HepG2 (cell line): ENCODE results near the gene ANXA7. TPM values are rescaled to one million over a fixed set of nuclear protein-coding genes. Genes with fewer than 3 reads are reported as not detected.

Experiments
- NCOA1 ChIP-seq: sonication (generic); formaldehyde crosslinking; IDR thresholded peaks from 2 replicates; pipeline ENCODE4 v1.9.0; 2021; ENCODE audit warnings: missing genetic modification reagents
- SOX6 ChIP-seq, 2 experiments: fragments of 450-650 bp in 1 of 2; sonication (generic) in 1 of 2; formaldehyde crosslinking in 1 of 2; IDR thresholded peaks; 2 replicates each; pipeline versions ENCODE4 v1.4.0 to v1.6.1; 2017 to 2020; ENCODE audit warnings: antibody characterized with exemption in 1 of 2, mild to moderate bottlenecking in 1 of 2, missing genetic modification reagents in 1 of 2
- TAF1 ChIP-seq: sonication (generic); formaldehyde crosslinking; IDR thresholded peaks from 2 replicates; pipeline ENCODE4 v1.4.0; 2020; ENCODE audit warnings: missing genetic modification reagents
- ZC3H4 ChIP-seq: sonication (generic); formaldehyde crosslinking; IDR thresholded peaks from 2 replicates; pipeline ENCODE4 v1.4.0; 2020; ENCODE audit warnings: missing genetic modification reagents, borderline replicate concordance
- ZNF350 ChIP-seq: sonication (generic); formaldehyde crosslinking; IDR thresholded peaks from 2 replicates; pipeline ENCODE4 v1.4.0; 2020; ENCODE audit warnings: mild to moderate bottlenecking, low read depth, missing genetic modification reagents, borderline replicate concordance
- ZNF446 ChIP-seq: sonication (generic); formaldehyde crosslinking; IDR thresholded peaks from 2 replicates; pipeline ENCODE4 v1.5.0; 2020; ENCODE audit warnings: mild to moderate bottlenecking, missing genetic modification reagents
- polyA plus RNA-seq, 8 experiments: library from polyadenylated mRNA; depleted of rRNA in 3 of 8; stranded (reverse) in 7 of 8; unstranded in 1 of 8; fragments of >200 nt; fragmentation: Illumina TruSeq in 4 of 8; extraction: Trizol in 4 of 8; gene quantifications; 2 replicates each; pipeline versions ENCODE4 v1.2.1 to v1.2.3, GENCODE V29; 2011 to 2016; ENCODE audit warnings: low read depth in 4 of 8, missing spikeins in 1 of 8, mixed read lengths in 1 of 8; ENCODE audit not compliant: insufficient read depth in 1 of 8
- total RNA-seq, 5 experiments: library from RNA; depleted of rRNA; stranded (reverse); fragments of >200 nt; fragmentation: Illumina TruSeq; extraction: Trizol; gene quantifications; 2 replicates each; pipeline ENCODE4 v1.2.3, GENCODE V29; 2016; ENCODE audit warnings: low read depth in 1 of 5
- TF ChIP-seq, protein P1 (sequence below): sonication (generic); formaldehyde crosslinking; IDR thresholded peaks from 2 replicates; pipeline ENCODE4 v1.9.0; 2021; ENCODE audit warnings: mild to moderate bottlenecking, missing genetic modification reagents
- TF ChIP-seq, protein P2 (sequence below): sonication (generic); formaldehyde crosslinking; IDR thresholded peaks from 2 replicates; pipeline ENCODE4 v1.4.0; 2020; ENCODE audit warnings: missing genetic modification reagents, low read depth, mild to moderate bottlenecking, borderline replicate concordance
- TF ChIP-seq, protein P3 (sequence below): sonication (generic); IDR thresholded peaks from 2 replicates; pipeline ENCODE4 v1.6.1; 2016; ENCODE audit warnings: low read depth, borderline replicate concordance
- TF ChIP-seq, protein P4 (sequence below): sonication (generic); formaldehyde crosslinking; IDR thresholded peaks from 2 replicates; pipeline ENCODE4 v1.4.0; 2020; ENCODE audit warnings: low read depth, missing genetic modification reagents
- TF ChIP-seq, protein P5 (sequence below): IDR thresholded peaks from 2 replicates; pipeline ENCODE4 v1.4.0; 2020; ENCODE audit warnings: mild to moderate bottlenecking, missing genetic modification reagents

ANXA7 gene
- total and polyA plus RNA-seq, 2 of the 13 experiments (the other 11 are each of a cell fraction or from before 2014, with no cell fraction given) = 54.8 to 89.0 TPM

DNA sequence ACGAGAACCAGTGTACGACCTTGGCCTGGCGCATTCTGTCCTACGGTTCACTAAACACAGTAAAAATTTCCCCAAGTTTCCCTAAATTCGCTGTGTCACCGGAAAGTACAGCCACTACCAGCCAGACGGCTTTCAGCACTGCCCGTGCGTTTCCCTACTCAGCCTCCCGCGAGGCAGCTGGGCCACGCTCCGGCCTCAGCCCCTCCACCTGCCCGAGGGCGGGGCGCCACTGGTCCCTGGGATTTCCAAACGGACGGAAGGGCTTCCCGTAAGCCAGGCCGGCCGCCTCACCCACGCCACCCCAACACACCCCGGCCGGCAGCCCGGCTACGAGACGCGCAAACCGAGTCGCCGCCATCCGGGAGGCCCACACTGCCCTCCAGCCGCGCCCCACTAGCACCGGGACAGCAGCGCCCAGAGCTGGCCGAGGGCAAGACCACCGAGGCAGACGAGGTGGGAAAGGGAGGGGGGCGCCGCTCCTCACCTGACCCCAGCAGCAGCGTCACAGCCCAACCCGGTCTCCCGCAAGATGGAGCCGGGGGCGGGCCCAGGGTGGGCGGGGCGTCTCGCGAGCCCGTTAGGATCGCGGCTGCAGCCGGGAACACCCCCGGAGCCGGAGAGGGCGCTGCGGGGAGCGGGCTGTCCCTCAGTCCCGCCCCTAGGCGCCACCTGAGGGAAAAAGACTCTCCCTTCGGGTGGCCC is at the start of gene ANXA7 (continued):
- TF ChIP-seq, protein P1, sequence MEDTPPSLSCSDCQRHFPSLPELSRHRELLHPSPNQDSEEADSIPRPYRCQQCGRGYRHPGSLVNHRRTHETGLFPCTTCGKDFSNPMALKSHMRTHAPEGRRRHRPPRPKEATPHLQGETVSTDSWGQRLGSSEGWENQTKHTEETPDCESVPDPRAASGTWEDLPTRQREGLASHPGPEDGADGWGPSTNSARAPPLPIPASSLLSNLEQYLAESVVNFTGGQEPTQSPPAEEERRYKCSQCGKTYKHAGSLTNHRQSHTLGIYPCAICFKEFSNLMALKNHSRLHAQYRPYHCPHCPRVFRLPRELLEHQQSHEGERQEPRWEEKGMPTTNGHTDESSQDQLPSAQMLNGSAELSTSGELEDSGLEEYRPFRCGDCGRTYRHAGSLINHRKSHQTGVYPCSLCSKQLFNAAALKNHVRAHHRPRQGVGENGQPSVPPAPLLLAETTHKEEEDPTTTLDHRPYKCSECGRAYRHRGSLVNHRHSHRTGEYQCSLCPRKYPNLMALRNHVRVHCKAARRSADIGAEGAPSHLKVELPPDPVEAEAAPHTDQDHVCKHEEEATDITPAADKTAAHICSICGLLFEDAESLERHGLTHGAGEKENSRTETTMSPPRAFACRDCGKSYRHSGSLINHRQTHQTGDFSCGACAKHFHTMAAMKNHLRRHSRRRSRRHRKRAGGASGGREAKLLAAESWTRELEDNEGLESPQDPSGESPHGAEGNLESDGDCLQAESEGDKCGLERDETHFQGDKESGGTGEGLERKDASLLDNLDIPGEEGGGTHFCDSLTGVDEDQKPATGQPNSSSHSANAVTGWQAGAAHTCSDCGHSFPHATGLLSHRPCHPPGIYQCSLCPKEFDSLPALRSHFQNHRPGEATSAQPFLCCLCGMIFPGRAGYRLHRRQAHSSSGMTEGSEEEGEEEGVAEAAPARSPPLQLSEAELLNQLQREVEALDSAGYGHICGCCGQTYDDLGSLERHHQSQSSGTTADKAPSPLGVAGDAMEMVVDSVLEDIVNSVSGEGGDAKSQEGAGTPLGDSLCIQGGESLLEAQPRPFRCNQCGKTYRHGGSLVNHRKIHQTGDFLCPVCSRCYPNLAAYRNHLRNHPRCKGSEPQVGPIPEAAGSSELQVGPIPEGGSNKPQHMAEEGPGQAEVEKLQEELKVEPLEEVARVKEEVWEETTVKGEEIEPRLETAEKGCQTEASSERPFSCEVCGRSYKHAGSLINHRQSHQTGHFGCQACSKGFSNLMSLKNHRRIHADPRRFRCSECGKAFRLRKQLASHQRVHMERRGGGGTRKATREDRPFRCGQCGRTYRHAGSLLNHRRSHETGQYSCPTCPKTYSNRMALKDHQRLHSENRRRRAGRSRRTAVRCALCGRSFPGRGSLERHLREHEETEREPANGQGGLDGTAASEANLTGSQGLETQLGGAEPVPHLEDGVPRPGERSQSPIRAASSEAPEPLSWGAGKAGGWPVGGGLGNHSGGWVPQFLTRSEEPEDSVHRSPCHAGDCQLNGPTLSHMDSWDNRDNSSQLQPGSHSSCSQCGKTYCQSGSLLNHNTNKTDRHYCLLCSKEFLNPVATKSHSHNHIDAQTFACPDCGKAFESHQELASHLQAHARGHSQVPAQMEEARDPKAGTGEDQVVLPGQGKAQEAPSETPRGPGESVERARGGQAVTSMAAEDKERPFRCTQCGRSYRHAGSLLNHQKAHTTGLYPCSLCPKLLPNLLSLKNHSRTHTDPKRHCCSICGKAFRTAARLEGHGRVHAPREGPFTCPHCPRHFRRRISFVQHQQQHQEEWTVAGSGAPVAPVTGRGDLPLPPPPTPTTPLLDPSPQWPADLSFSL (CRISPR knock-in tag) = no peak
- peak; percentile 95; the same call in 1 of the 2 replicates for TF ChIP-seq ZNF350 (CRISPR knock-in tag)
- TF ChIP-seq, protein P2, sequence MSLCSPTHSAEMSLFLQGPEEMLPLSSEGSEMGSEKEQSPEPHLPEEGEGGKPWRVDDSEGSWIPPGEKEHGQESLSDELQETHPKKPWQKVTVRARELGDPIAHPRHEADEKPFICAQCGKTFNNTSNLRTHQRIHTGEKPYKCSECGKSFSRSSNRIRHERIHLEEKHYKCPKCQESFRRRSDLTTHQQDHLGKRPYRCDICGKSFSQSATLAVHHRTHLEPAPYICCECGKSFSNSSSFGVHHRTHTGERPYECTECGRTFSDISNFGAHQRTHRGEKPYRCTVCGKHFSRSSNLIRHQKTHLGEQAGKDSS (CRISPR knock-in tag) = 0 out of 2 replicates have a peak, but pooled peaks have one; percentile 70
- TF ChIP-seq, protein P3, sequence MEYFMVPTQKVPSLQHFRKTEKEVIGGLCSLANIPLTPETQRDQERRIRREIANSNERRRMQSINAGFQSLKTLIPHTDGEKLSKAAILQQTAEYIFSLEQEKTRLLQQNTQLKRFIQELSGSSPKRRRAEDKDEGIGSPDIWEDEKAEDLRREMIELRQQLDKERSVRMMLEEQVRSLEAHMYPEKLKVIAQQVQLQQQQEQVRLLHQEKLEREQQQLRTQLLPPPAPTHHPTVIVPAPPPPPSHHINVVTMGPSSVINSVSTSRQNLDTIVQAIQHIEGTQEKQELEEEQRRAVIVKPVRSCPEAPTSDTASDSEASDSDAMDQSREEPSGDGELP = peak; percentile 49
- TF ChIP-seq ZNF446 = 0 out of 2 replicates have a peak, but pooled peaks have one; percentile 22
- TF ChIP-seq NCOA1 (CRISPR knock-in tag) = peak; percentile 94
- TF ChIP-seq, protein P4, sequence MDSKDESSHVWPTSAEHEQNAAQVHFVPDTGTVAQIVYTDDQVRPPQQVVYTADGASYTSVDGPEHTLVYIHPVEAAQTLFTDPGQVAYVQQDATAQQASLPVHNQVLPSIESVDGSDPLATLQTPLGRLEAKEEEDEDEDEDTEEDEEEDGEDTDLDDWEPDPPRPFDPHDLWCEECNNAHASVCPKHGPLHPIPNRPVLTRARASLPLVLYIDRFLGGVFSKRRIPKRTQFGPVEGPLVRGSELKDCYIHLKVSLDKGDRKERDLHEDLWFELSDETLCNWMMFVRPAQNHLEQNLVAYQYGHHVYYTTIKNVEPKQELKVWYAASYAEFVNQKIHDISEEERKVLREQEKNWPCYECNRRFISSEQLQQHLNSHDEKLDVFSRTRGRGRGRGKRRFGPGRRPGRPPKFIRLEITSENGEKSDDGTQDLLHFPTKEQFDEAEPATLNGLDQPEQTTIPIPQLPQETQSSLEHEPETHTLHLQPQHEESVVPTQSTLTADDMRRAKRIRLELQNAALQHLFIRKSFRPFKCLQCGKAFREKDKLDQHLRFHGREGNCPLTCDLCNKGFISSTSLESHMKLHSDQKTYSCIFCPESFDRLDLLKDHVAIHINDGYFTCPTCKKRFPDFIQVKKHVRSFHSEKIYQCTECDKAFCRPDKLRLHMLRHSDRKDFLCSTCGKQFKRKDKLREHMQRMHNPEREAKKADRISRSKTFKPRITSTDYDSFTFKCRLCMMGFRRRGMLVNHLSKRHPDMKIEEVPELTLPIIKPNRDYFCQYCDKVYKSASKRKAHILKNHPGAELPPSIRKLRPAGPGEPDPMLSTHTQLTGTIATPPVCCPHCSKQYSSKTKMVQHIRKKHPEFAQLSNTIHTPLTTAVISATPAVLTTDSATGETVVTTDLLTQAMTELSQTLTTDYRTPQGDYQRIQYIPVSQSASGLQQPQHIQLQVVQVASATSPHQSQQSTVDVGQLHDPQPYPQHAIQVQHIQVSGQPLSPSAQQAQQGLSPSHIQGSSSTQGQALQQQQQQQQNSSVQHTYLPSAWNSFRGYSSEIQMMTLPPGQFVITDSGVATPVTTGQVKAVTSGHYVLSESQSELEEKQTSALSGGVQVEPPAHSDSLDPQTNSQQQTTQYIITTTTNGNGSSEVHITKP = peak; percentile 79; the same call in 1 of the 2 replicates
- TF ChIP-seq SOX6 (IDR thresholded peaks at IDR 0.05) = no peak
- peak; percentile 77 for TF ChIP-seq SOX6 (CRISPR knock-in tag; IDR thresholded peaks at IDR 0.05)
- TF ChIP-seq, protein P5, sequence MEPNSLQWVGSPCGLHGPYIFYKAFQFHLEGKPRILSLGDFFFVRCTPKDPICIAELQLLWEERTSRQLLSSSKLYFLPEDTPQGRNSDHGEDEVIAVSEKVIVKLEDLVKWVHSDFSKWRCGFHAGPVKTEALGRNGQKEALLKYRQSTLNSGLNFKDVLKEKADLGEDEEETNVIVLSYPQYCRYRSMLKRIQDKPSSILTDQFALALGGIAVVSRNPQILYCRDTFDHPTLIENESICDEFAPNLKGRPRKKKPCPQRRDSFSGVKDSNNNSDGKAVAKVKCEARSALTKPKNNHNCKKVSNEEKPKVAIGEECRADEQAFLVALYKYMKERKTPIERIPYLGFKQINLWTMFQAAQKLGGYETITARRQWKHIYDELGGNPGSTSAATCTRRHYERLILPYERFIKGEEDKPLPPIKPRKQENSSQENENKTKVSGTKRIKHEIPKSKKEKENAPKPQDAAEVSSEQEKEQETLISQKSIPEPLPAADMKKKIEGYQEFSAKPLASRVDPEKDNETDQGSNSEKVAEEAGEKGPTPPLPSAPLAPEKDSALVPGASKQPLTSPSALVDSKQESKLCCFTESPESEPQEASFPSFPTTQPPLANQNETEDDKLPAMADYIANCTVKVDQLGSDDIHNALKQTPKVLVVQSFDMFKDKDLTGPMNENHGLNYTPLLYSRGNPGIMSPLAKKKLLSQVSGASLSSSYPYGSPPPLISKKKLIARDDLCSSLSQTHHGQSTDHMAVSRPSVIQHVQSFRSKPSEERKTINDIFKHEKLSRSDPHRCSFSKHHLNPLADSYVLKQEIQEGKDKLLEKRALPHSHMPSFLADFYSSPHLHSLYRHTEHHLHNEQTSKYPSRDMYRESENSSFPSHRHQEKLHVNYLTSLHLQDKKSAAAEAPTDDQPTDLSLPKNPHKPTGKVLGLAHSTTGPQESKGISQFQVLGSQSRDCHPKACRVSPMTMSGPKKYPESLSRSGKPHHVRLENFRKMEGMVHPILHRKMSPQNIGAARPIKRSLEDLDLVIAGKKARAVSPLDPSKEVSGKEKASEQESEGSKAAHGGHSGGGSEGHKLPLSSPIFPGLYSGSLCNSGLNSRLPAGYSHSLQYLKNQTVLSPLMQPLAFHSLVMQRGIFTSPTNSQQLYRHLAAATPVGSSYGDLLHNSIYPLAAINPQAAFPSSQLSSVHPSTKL (CRISPR knock-in tag) = 0 out of 2 replicates have a peak, but pooled peaks have one; percentile 49
- no peak; the same call in 1 of the 2 replicates for TF ChIP-seq ZC3H4 (CRISPR knock-in tag)
- peak; percentile 90 for TF ChIP-seq TAF1
